PC-9 (cell line): ENCODE measurements around the gene HCRT. TPM values are rescaled to one million over a fixed set of nuclear protein-coding genes. Genes with fewer than 3 reads are reported as not detected.
"Not testable (repeated sequence)": the region's sequence is repeated elsewhere in the genome, so short reads cannot be mapped to it uniquely, and the experiment has no call there.

Source experiments
- BruUV-seq: library from RNA; stranded (reverse); fragments of 400-500 nt; replicated peaks from 2 replicates; lab custom pipeline; 2021; lab: Mats Ljungman, UMichigan
- CTCF ChIA-PET: fragments of 300-600 bp; sonication (Branson Sonifier 250); formaldehyde crosslinking; loops from one replicate; lab custom pipeline; 2022; ENCODE audit warnings: antibody characterized with exemption; lab: Charles Lee
- POLR2A ChIA-PET: fragments of 300-600 bp; sonication (Branson Sonifier 250); formaldehyde crosslinking; loops from one replicate; lab custom pipeline; 2022; ENCODE audit warnings: antibody characterized with exemption; ENCODE audit not compliant: unreplicated experiment; lab: Charles Lee
- DNase-seq, 2 experiments: peaks; one replicate each; pipeline versions ENCODE4 v3.0.0 to v3.0.0-alpha.2; 2015 to 2022; ENCODE audit warnings: mixed read lengths in 1 of 2
- H2AFZ ChIP-seq: fragments of 200-600 bp; sonication (generic); 2 replicates; pipeline ENCODE4 v1.8.1; 2017; ENCODE audit warnings: antibody characterized with exemption
- H3F3A ChIP-seq: fragments of 200-600 bp; sonication (generic); 2 replicates; pipeline ENCODE4 v1.8.1; 2017; ENCODE audit warnings: antibody characterized with exemption, mild to moderate bottlenecking, low read depth; ENCODE audit not compliant: insufficient read depth
- H3K27ac ChIP-seq: fragments of 200-600 bp; sonication (generic); 2 replicates; pipeline ENCODE4 v1.6.1; 2016; ENCODE audit warnings: mixed run types
- H3K27me3 ChIP-seq: fragments of 200-600 bp; sonication (generic); 2 replicates; pipeline ENCODE4 v1.6.1; 2016; ENCODE audit warnings: low read depth, mixed run types; ENCODE audit not compliant: insufficient read depth
- H3K36me3 ChIP-seq: fragments of 200-600 bp; sonication (generic); 2 replicates; pipeline ENCODE4 v1.6.1; 2016; ENCODE audit warnings: low read depth, mixed run types
- H3K4me1 ChIP-seq: fragments of 200-600 bp; sonication (generic); replicated peaks from 2 replicates; pipeline ENCODE4 v1.6.1; 2016; ENCODE audit warnings: mixed run types; ENCODE audit not compliant: insufficient read depth
- H3K4me2 ChIP-seq: fragments of 200-600 bp; sonication (generic); 2 replicates; pipeline ENCODE4 v1.6.1; 2017; ENCODE audit warnings: mixed run types
- H3K4me3 ChIP-seq: fragments of 200-600 bp; sonication (generic); 2 replicates; pipeline ENCODE4 v1.6.1; 2016; ENCODE audit warnings: mixed run types
- H3K79me2 ChIP-seq: fragments of 200-600 bp; sonication (generic); 2 replicates; pipeline ENCODE4 v1.6.1; 2017; ENCODE audit warnings: low read depth, mixed run types
- H3K9me2 ChIP-seq: fragments of 200-600 bp; sonication (generic); 2 replicates; pipeline ENCODE4 v1.8.1; 2017; ENCODE audit warnings: mild to moderate bottlenecking; ENCODE audit not compliant: insufficient read depth
- H3K9me3 ChIP-seq: fragments of 200-600 bp; sonication (generic); 2 replicates; pipeline ENCODE4 v1.8.1; 2016; ENCODE audit warnings: low read depth; ENCODE audit not compliant: insufficient read depth
- H4K20me1 ChIP-seq: fragments of 200-600 bp; sonication (generic); 2 replicates; pipeline ENCODE4 v1.8.1; 2017; ENCODE audit not compliant: insufficient read depth
- CTCF ChIP-seq: fragments of 200-600 bp; sonication (generic); conservative IDR thresholded peaks from 2 replicates; pipeline ENCODE4 v1.6.1; 2017; ENCODE audit warnings: mixed run types, antibody characterized with exemption, mild to moderate bottlenecking, moderate library complexity
- EZH2 ChIP-seq: fragments of 200-600 bp; sonication (generic); IDR thresholded peaks from 2 replicates; pipeline ENCODE4 v1.8.0; 2017; ENCODE audit warnings: antibody characterized with exemption, low read depth
- intact Hi-C: fragments of 100-400 bp; cut with micrococcal nuclease; formaldehyde crosslinking; loops from one replicate; pipeline ENCODE4 v1.10.0; 2022; ENCODE audit not compliant: unreplicated experiment
- total RNA-seq: library from RNA; stranded (reverse); gene quantifications from 2 replicates; pipeline ENCODE4 v1.2.3, GENCODE V29; 2021

HCRT gene
- total RNA-seq, 1 experiment from 2014 or later = not detected

- CTCF ChIA-PET = no interaction called here
Measured at GRCh38 chr17:42146911-42147607, 38.2 kb downstream of the HCRT start.

GRCh38 chr17:42143138-42143537 is 42.1 kb downstream of the HCRT start:
- POLR2A ChIA-PET, H3F3A ChIP-seq, H3K27ac ChIP-seq, CTCF ChIA-PET, H3K36me3 ChIP-seq, H3K4me1 ChIP-seq, H3K4me3 ChIP-seq, H3K9me2 ChIP-seq, BruUV-seq, H3K27me3 ChIP-seq, H3K4me2 ChIP-seq, intact Hi-C loops, H3K9me3 ChIP-seq, H2AFZ ChIP-seq: not testable (repeated sequence)
- Histone ChIP-seq H3K79me2 (peaks cover 78% of the 10 kb centered on the region), H4K20me1 (peaks cover 41% of the 10 kb centered on the region)
- DNase-seq = peak in 1 of 2 experiments; percentile 50

More at GRCh38 chr17:42146911-42147607, 38.2 kb downstream of the HCRT start:
- DNase-seq = no peak
- no peak overlapping the region for H3K4me3 ChIP-seq
- TF ChIP-seq CTCF = no peak
- TF ChIP-seq EZH2 = no peak
- H3F3A ChIP-seq = 0 out of 2 replicates have a peak, but pooled peaks cover 8% of the 10 kb centered on the region
- POLR2A ChIA-PET = no interaction called here
- no peaks in the 10 kb centered on the region for H3K9me2 ChIP-seq
- intact Hi-C loops = no loop called here
- H3K4me1 ChIP-seq = no peaks in the 10 kb centered on the region
- no peaks in the 10 kb centered on the region for H3K36me3 ChIP-seq
- H3K27me3 ChIP-seq = no peaks in the 10 kb centered on the region
- H3K4me2 ChIP-seq = no peak overlapping the region
- H4K20me1 ChIP-seq = peaks cover 42% of the 10 kb centered on the region
- no TSS peak for BruUV-seq
- peaks cover 80% of the 10 kb centered on the region for H3K79me2 ChIP-seq
- no peaks in the 10 kb centered on the region for H3K9me3 ChIP-seq
- no peak overlapping the region for H2AFZ ChIP-seq
- H3K27ac ChIP-seq = no peak overlapping the region

- Histone ChIP-seq H2AFZ (no peak overlapping the region), H3K9me2 (no peaks in the 10 kb centered on the region), H3K79me2 (peaks cover 85% of the 10 kb centered on the region), H3K27ac (no peak overlapping the region), H3K27me3 (no peaks in the 10 kb centered on the region), H3K4me1 (no peaks in the 10 kb centered on the region), H3F3A (no peaks in the 10 kb centered on the region), H3K36me3 (no peaks in the 10 kb centered on the region), H3K4me3 (no peak overlapping the region), H3K9me3 (no peaks in the 10 kb centered on the region), H4K20me1 (peaks cover 42% of the 10 kb centered on the region), H3K4me2 (no peak overlapping the region)
- ChIA-PET CTCF (no interaction called here), POLR2A (no interaction called here)
- TF ChIP-seq EZH2 (no peak), CTCF (no peak)
- intact Hi-C loops = no loop called here
- no peak for DNase-seq
- BruUV-seq = no TSS peak
Measured at GRCh38 chr17:42142371-42142896, 42.8 kb downstream of the HCRT start.
